GM12892 (cell line): ENCODE data around the gene MYH2.

Source experiments
- POLR2A ChIP-seq: IDR thresholded peaks from 2 replicates; pipeline ENCODE4 v1.6.1; 2011; ENCODE audit warnings: low read depth, low read length, control low read depth
- TAF1 ChIP-seq: IDR thresholded peaks from 2 replicates; pipeline ENCODE4 v1.6.1; 2011; ENCODE audit warnings: low read depth, mild to moderate bottlenecking, control low read depth, low read length, borderline replicate concordance

DNA sequence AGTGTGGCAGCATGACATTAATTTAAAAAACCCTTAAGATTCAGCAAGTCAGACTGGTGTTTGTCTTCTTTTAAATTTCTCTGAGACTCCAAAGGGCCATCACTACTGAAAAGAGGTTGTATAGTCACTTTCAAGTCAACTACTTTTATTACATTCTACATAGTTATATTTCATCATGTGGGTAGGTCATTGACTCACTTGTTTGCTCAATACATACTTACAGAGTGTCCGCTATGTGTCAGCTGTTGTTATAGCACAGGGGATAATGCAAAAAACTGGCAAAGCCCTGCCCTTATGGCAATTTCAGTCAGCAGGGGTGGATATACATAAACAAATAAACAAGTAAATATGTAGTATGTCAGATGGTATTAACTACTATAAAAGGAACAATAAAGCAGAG lies 77.6 kb downstream of the MYH2 start:
- TF ChIP-seq POLR2A: no peak
- no peak for TF ChIP-seq TAF1
